AG04450 (cell line): ENCODE data around the gene PNP. TPM values are rescaled to one million over a fixed set of nuclear protein-coding genes. Genes with fewer than 3 reads are reported as not detected.

Source experiments
- CTCF ChIA-PET: fragments of 300-600, 350-600 bp; formaldehyde crosslinking; extraction: SDS; loops from one replicate; lab custom pipeline; 2022; ENCODE audit warnings: antibody characterized with exemption, inconsistent platforms; lab: Charles Lee
- POLR2A ChIA-PET: fragments of 350-600 bp; formaldehyde crosslinking; extraction: SDS; loops from one replicate; lab custom pipeline; 2021; ENCODE audit warnings: antibody characterized with exemption, inconsistent platforms; lab: Yijun Ruan, JAX
- DNase-seq: peaks from one replicate; pipeline ENCODE4 v3.0.0-alpha.2; 2011; ENCODE audit warnings: low read depth, low spot score
- H3K27ac ChIP-seq: one replicate; pipeline ENCODE4 v1.5.1; 2012; ENCODE audit warnings: low read depth, low read length, control low read depth
- H3K27me3 ChIP-seq: one replicate; pipeline ENCODE4 v1.6.0; 2012; ENCODE audit warnings: low read length; ENCODE audit not compliant: control insufficient read depth, insufficient read depth
- H3K4me3 ChIP-seq: 2 replicates; pipeline ENCODE4 v1.5.1; 2011; ENCODE audit warnings: mild to moderate bottlenecking, low read depth, low read length, control low read depth
- H3K9me3 ChIP-seq: 2 replicates; pipeline ENCODE4 v1.5.1; 2012; ENCODE audit warnings: low read length; ENCODE audit not compliant: control insufficient read depth, insufficient read depth
- CTCF ChIP-seq: IDR thresholded peaks from 2 replicates; pipeline ENCODE4 v1.5.1; 2011; ENCODE audit warnings: low read depth, low read length, control low read depth, inconsistent platforms
- polyA plus RNA-seq: library from polyadenylated mRNA; depleted of rRNA; stranded (reverse); fragments of >200 nt; gene quantifications from 2 replicates; pipeline ENCODE4 v1.2.3, GENCODE V29; 2011

PNP gene
- polyA plus RNA-seq, 1 experiment = 23.1 TPM

DNA sequence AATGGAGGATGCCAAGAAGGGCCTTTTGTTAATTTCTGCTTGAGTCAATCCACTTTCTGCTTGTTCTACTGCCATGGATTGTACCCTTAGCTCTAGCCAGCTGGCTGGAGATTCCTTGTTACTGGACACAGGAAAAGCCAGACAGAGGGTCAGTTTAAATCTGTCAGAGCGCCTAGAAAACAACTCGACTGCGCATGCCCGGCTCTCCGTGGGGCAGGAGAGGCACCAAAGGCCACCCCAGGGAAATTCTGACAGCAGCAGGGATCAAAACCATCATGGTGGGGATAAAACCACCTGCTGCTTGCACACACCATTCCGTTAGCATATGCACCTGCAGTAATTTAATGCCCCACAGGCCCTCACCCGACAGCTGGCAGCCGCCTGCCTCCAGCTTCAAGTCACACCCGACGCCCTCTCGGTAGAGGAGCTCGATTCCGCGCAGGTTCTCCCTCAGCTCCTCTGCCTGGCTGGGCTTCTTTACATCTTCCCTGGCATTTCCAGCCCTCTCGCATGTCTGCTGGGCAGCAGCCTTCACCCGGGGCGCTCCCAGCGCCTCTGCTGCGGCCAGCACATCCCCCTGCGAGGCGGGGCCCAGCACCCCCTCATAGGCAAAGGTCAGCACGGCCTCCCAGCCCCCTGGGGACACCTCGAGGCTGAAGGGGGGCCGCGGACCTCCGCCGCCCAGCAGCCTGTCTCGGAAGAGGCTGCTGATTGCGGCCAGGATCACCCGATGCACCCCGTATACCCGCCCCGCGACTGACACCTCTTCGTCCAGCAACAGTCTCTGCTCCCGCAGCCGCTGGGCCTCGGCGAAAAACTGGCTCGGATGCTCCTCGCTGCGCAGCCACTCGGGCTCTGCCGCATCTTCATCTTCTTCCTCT lies 34.3 kb upstream of the PNP start:
- peaks cover 3% of the 10 kb centered on the region for H3K27me3 ChIP-seq
- ChIA-PET CTCF (interaction anchor here (4.4 kb wide), 1 partner anchor 20 kb away, joined by 22 read pairs; no protein-coding TSS in a partner anchor), POLR2A (interaction anchor here (0.7 kb wide), 1 partner anchor 22 kb away, joined by 3 read pairs; the partner anchor contains the start of gene TEP1)
- H3K27ac ChIP-seq = no peak overlapping the region
- H3K9me3 ChIP-seq = no peaks in the 10 kb centered on the region; the same call in 1 of the 2 replicates
- H3K4me3 ChIP-seq = no peak overlapping the region
- no peak for TF ChIP-seq CTCF
- DNase-seq = no peak

DNA sequence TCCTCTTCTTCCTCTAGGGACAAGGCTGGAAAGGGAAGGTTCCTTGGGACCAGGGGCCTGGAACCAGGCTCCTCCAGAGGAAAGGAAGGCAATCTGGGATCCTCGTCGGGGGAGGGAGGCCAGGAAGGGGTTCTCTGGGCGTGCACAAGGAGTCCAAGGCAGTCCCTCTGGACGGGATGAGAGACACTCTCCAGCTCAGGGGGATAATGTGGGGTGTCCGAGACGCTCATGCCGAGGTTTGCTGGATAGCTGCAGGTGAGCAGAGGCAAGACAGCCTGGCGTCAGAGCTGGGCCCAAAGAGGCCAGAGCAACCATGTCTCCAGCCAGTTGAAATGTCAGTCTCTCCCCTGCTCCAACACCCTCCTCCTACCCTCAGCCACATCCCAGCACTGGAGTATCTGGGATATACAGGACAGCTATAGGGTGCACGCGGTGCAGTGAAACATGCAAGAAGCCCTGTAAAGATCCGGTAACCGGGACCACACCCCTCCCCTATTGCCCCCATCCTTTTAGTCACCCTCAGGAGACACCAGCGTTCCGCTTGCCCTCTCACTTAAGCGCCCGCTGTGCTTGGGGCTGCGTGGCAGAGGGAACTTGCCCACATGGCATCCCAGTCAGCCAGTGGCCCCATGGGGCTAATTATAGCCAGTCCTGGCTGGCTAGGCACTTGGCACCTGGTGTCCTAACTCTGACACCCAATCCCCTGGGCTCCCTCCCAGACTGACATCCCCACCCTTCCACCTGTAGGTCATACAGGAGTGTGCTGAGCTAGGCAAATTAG lies 33.4 kb upstream of the PNP start, which contains the start of gene KLHL33:
KLHL33 (minus strand) TSS at position 585 of the 781 bp plus-strand sequence; CDS start at position 230, 355 bp downstream.
- Histone ChIP-seq H3K9me3 (no peaks in the 10 kb centered on the region; the same call in 1 of the 2 replicates), H3K4me3 (no peak within 1 kb of the TSS), H3K27ac (no peak within 1 kb of the TSS), H3K27me3 (peaks cover 3% of the 10 kb centered on the region)
- POLR2A ChIA-PET = no interaction called here
- CTCF ChIA-PET = interaction anchor here (4.4 kb wide), 1 partner anchor 21 kb away, joined by 22 read pairs; no protein-coding TSS in a partner anchor
- DNase-seq = no peak
- no peak for TF ChIP-seq CTCF

DNA sequence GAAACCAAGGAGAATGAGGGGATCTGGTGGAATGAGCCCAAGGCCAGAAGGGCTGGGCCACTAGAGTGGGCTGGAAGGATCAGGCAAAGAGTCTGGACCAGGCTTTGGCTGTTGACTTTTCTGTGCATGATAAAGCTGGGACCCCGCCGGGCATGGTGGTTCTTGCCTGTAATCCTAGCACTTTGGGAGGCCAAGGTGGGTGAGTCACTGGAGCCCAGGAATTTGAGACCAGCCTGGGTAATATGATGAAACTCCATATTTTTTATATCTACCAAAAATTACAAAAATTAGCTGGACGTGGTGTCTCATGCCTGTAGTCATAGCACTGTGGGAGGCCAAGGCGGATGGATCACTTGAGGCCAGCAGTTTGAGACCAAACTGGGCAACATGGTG lies 32.8 kb upstream of the PNP start:
- Histone ChIP-seq H3K4me3 (no peak overlapping the region), H3K27ac (no peak overlapping the region), H3K9me3 (no peaks in the 10 kb centered on the region; the same call in 1 of the 2 replicates), H3K27me3 (peaks cover 3% of the 10 kb centered on the region)
- POLR2A ChIA-PET = interaction anchor here (0.6 kb wide), 1 partner anchor 19 kb away, joined by 3 read pairs; the partner anchor contains the start of genes APEX1 and OSGEP
- DNase-seq = no peak
- CTCF ChIA-PET = interaction anchor here (4.4 kb wide), 1 partner anchor 21 kb away, joined by 22 read pairs; no protein-coding TSS in a partner anchor
- no peak for TF ChIP-seq CTCF

GRCh38 chr14:20438664-20439063 lies 30.5 kb upstream of the PNP start:
- Histone ChIP-seq H3K27ac (no peak overlapping the region), H3K27me3 (peaks cover 3% of the 10 kb centered on the region), H3K4me3 (no peak overlapping the region), H3K9me3 (no peaks in the 10 kb centered on the region; the same call in 1 of the 2 replicates)
- POLR2A ChIA-PET = no interaction called here
- CTCF ChIA-PET = no interaction called here
- DNase-seq = no peak
- no peak for TF ChIP-seq CTCF
